Astrocyte (in vitro differentiated cells and primary cell): ENCODE measurements around the gene ELFN2.

Source experiments
- EZH2 ChIP-seq: IDR thresholded peaks from 2 replicates; pipeline ENCODE4 v1.6.1; 2012; ENCODE audit warnings: mild to moderate bottlenecking, low read length, inconsistent platforms; ENCODE audit not compliant: insufficient read depth
- TF ChIP-seq, protein P1 (sequence below): IDR thresholded peaks from 2 replicates; pipeline ENCODE4 v1.5.1; 2011; ENCODE audit warnings: low read depth, mild to moderate bottlenecking, inconsistent platforms, low read length, moderate library complexity; ENCODE audit not compliant: insufficient read depth

GRCh38 chr22:37377927-37378326, 49.4 kb downstream of the ELFN2 start:
- TF ChIP-seq, protein P1, sequence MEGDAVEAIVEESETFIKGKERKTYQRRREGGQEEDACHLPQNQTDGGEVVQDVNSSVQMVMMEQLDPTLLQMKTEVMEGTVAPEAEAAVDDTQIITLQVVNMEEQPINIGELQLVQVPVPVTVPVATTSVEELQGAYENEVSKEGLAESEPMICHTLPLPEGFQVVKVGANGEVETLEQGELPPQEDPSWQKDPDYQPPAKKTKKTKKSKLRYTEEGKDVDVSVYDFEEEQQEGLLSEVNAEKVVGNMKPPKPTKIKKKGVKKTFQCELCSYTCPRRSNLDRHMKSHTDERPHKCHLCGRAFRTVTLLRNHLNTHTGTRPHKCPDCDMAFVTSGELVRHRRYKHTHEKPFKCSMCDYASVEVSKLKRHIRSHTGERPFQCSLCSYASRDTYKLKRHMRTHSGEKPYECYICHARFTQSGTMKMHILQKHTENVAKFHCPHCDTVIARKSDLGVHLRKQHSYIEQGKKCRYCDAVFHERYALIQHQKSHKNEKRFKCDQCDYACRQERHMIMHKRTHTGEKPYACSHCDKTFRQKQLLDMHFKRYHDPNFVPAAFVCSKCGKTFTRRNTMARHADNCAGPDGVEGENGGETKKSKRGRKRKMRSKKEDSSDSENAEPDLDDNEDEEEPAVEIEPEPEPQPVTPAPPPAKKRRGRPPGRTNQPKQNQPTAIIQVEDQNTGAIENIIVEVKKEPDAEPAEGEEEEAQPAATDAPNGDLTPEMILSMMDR, result no peak
- TF ChIP-seq EZH2, result no peak
